Gastroesophageal sphincter (tissue), 3 donors: ENCODE measurements around the gene HIF1AN.

Experiments
- POLR2A ChIP-seq, 2 donors: fragments of 450-650 bp; IDR thresholded peaks; one replicate each; pipeline ENCODE4 v1.6.1; 2017; ENCODE audit warnings: antibody characterized with exemption in 2 of 2, mild to moderate bottlenecking in 2 of 2, moderate library complexity in 1 of 2
- POLR2AphosphoS5 ChIP-seq: sonication (generic); formaldehyde crosslinking; IDR thresholded peaks from one replicate; pipeline ENCODE4 v1.6.1; 2017; ENCODE audit warnings: antibody characterized with exemption
- TF ChIP-seq, protein P1 (sequence below), 4 experiments: fragments of 200-600 bp in 2 of 4; fragments of 450-650 bp in 2 of 4; sonication (generic) in 1 of 4; IDR thresholded peaks; one replicate each; pipeline ENCODE4 v1.5.1; 2017 to 2019; ENCODE audit warnings: antibody characterized with exemption in 4 of 4, mild to moderate bottlenecking in 2 of 4, moderate library complexity in 2 of 4

DNA sequence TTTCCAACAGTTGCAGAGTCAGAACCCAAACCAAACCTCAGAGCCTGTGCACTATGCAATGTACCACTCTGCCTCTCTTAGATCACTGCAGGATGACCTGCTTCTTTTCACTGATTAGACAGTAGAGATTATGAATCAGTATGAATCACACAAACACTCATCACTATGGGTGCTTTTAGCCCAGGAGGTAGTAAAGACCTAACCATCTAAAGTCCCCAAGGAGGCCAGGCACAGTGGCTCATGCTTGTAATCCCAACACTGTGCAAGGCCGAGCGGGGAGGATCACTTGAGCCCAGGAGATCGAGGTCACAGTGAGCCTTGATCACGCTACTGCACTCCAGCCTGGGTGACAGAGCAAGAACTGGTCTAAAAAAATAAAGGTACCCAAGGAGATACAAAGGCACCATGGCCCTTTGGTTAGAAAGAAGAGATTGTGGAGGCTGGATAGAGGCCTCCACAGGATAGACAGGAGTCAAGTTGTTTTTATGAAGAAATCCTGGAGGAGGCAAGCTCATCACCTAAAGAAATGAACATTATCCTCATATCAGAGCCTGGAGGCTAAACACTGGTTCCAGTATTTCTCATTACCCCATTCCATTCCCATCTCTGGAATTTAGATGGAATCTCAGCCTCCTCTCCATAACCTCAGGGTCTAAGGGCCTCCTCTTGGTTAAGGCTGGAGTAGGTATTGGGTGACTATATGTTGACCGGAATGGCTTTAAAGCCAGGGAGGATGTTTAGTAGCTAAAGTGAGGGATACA is 29.0 kb upstream of the HIF1AN start:
- TF ChIP-seq, protein P1, sequence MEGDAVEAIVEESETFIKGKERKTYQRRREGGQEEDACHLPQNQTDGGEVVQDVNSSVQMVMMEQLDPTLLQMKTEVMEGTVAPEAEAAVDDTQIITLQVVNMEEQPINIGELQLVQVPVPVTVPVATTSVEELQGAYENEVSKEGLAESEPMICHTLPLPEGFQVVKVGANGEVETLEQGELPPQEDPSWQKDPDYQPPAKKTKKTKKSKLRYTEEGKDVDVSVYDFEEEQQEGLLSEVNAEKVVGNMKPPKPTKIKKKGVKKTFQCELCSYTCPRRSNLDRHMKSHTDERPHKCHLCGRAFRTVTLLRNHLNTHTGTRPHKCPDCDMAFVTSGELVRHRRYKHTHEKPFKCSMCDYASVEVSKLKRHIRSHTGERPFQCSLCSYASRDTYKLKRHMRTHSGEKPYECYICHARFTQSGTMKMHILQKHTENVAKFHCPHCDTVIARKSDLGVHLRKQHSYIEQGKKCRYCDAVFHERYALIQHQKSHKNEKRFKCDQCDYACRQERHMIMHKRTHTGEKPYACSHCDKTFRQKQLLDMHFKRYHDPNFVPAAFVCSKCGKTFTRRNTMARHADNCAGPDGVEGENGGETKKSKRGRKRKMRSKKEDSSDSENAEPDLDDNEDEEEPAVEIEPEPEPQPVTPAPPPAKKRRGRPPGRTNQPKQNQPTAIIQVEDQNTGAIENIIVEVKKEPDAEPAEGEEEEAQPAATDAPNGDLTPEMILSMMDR (IDR thresholded peaks at IDR 0.05), result no peak
- TF ChIP-seq POLR2AphosphoS5 (no peak), POLR2A (IDR thresholded peaks at IDR 0.05) (no peak)
